GM19463 (cell line): ENCODE data around the gene CRACR2B.

Experiments used
- ATAC-seq: cut with Tn5 transposase; IDR thresholded peaks from one replicate; pipeline ENCODE4 v1.9.1; 2021; ENCODE audit warnings: mild to moderate bottlenecking, moderate library complexity; ENCODE audit not compliant: unreplicated experiment

Gene CRACR2B

DNA sequence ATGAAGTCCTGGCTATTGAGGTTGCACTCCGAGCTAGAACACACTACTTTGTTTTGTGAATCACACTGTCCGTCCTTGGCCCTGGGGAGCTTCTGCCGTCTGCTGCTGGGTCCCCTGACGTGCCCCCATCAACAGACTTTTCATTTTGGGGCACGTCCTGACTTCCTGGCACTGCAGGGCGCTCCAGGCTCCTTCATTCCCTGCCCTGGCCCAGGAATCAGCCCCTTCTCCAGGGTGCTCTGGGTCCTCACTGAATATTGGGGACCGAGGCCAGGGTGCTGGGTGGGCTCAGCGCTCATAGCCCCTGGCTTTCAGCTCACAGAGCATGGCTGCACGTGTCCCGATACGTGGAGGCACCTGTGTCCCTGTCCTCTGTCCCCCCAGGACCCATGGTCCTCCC is 37.2 kb downstream of the CRACR2B start:
- no peak for ATAC-seq

GRCh38 chr11:865462-866430 is 38.0 kb downstream of the CRACR2B start:
- no peak for ATAC-seq

- ATAC-seq = no peak
Measured at GRCh38 chr11:866481-866880, 38.8 kb downstream of the CRACR2B start.

DNA sequence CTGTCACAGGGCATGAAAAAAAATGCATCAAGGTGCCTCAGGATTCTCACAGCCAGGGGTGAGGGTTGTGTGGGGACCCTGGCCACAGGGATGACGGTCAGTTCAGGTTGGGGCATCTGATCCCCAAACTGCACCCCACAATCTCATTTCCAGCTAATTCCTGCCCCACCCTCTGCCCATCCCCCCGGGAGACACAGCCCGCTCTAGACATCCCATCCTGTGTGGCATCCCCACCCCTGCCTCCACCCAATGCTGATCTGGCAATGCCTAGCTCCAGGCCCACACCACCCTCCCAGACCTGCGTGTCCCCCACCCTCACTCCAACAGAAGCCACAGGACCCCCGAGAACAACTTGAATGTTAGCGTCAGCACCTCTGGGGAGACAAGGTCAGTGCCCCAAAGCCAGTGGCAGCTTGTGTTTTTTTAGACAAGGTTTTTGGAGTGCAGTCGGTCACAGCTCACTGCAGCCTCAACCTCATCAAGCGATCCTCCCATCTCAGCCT is 40.2 kb downstream of the CRACR2B start:
- no peak for ATAC-seq

- ATAC-seq = no peak
Measured at GRCh38 chr11:868394-868793, 40.7 kb downstream of the CRACR2B start.

GRCh38 chr11:868802-869201 is 41.1 kb downstream of the CRACR2B start:
- no peak for ATAC-seq

- no peak for ATAC-seq
Measured at GRCh38 chr11:869399-870126, 41.8 kb downstream of the CRACR2B start.

GRCh38 chr11:870127-870413 is 42.4 kb downstream of the CRACR2B start:
- ATAC-seq = no peak

DNA sequence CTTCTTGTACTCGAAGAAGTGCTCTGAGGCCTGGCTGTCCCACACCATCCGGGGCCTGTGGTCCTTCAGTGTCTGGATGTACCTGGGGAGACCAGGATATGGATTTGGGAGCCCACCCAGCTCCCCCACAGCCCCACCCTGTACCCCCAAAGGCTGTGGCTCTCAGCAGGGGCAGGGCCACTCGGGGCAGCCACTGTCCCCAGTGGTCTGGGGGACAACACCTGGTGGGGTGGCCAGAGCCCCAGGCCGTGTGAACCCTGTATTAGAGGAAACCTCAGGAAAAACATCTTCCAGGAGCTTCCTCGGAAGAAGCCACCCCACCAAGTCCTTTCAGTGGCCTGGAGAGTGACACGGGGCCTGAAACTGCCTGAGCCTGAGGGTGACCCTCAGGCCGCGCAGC is 42.7 kb downstream of the CRACR2B start:
- ATAC-seq = no peak

- ATAC-seq = no peak
Measured at GRCh38 chr11:871472-871871, 43.8 kb downstream of the CRACR2B start.

- no peak for ATAC-seq
Measured at GRCh38 chr11:872799-873198, 45.1 kb downstream of the CRACR2B start.

DNA sequence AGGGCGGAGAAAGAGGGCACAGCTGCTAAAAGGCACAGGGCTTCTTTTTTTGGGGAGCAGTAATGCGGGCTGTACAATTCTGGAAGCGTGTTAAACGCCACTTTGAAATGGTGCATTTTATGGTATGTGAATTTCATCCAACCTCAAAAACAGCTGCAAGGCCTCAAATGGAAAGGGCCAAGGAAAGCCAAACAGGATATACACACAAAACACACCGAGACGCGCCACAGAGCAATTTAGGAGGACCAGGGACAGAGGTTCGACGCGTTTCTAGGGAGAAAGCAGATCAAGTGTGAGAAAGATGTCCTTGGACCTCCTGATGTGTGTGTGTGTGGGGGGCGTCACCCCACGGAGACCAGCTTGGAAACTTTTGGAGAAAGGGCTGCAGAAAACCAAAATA is 46.0 kb downstream of the CRACR2B start:
- ATAC-seq = no peak

DNA sequence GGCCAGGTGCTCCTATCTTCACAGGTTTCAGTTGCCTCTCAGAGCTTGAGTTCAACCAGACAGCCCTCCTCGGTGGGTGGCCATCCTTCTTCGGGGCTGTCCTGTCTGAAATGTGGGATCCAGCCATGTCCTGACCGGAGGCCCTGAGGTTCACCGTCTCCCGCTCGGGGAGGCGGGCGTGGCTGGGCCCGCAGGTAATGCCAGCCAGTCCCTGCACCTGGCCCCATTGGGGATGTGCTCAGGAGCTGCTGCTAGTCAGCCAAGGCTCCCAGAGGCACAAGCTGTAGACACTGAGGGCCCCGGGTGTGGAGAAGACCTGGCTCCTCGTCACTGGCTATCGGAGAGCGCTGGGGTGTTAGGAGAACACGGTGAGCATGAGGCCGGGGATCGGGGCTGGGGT is 47.5 kb downstream of the CRACR2B start:
- no peak for ATAC-seq

- no peak for ATAC-seq
Measured at GRCh38 chr11:875769-876301, 48.1 kb downstream of the CRACR2B start.

DNA sequence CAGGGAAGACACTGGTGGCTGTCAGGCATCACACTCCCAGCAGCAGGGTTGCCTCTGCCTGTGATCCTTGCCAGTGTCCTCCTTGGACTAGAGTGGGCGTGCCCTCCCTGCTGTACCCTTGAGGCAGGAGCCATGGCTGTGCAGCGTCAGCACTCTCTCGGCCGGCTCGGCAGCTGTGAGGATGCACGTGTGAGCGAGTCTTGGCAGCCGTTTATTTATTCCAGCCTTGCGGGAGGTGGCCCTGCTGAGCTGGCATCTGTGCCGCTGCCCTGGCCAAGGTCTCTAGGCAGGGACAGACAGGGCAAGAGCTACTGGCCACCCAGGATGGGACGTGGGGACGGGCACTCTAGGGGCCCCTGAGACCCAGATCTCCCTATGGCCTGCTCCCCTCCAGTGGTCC is 48.8 kb downstream of the CRACR2B start:
- ATAC-seq = no peak

- ATAC-seq = no peak
Measured at GRCh38 chr11:877565-877964, 49.8 kb downstream of the CRACR2B start.

DNA sequence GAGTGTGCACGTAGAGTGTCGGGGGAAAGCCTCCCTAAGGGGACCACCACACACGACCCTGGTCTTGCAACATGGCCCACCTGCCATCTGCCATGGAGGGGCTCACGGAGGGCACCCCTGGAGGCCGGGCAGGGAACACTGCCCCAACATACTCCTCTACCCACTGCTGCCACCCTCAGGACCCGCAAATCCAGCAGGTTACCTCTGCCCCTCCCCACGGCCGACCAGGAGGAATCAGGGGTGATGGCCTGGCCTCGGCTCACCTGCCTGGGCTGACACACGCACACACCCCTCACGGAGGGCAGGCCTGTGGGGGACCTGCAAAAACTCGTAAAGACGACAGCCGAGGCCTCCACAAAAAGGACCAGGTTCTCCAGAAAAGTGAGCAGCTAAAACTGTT is 52.7 kb downstream of the CRACR2B start:
- no peak for ATAC-seq
